Measurements from ENCODE around the gene SRPK1.

DNA sequence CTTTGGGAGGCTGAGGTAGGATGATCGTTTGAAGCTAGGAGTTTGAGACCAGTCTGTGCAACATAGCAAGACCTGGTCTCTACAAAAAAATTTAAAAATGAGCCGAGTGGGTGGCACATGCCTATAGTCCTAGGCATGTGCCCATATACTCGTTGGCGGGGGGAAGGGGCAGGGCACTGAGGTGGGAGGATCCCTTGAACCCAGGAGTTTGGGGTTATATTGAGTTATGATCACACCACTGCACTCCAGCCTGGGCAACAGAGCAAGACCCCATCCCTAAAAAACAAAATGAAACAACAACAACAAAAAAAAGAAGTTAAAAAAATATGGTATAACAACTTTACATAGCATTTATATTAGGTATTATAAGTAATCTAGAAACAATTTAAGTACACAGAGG, 67.9 kb downstream of the SRPK1 start:
- TF ChIP-seq TCF12 (IDR thresholded peaks at IDR 0.05) = no peak
- no peak for TF ChIP-seq TCF12 (CRISPR knock-in tag; IDR thresholded peaks at IDR 0.05)
- no peak for TF ChIP-seq TCF7L2 (IDR thresholded peaks at IDR 0.05; ENCODE audit: low read depth, low read length)
- no peak for TF ChIP-seq RFX5 (IDR thresholded peaks at IDR 0.05; ENCODE audit: low read depth, low read length)

Measured in HepG2 (cell line).